GM10248 (cell line): Measurements from ENCODE around the gene ATP2B3.

Experiments
- CTCF ChIA-PET: fragments of 300-600 bp; sonication (Branson Sonifier 250); formaldehyde crosslinking; extraction: SDS; loops from one replicate; lab custom pipeline; 2021; ENCODE audit warnings: antibody characterized with exemption; lab: Yijun Ruan, JAX
- POLR2A ChIA-PET: fragments of 350-650 bp; sonication (Branson Sonifier 250); formaldehyde crosslinking; extraction: SDS; loops from one replicate; lab custom pipeline; 2020; ENCODE audit warnings: antibody characterized with exemption; lab: Yijun Ruan, JAX
- DNase-seq: peaks from one replicate; pipeline ENCODE4 v3.0.0; 2012; ENCODE audit errors: extremely low spot score
- TF ChIP-seq, protein P1 (sequence below): IDR thresholded peaks from 2 replicates; pipeline ENCODE4 v1.5.1; 2012; ENCODE audit warnings: mild to moderate bottlenecking, low read depth; ENCODE audit errors: extremely low read depth, missing control alignments, control extremely low read depth

The ATP2B3 gene

GRCh38 chrX:153477364-153477857 is 40.0 kb upstream of the ATP2B3 start:
- TF ChIP-seq, protein P1, sequence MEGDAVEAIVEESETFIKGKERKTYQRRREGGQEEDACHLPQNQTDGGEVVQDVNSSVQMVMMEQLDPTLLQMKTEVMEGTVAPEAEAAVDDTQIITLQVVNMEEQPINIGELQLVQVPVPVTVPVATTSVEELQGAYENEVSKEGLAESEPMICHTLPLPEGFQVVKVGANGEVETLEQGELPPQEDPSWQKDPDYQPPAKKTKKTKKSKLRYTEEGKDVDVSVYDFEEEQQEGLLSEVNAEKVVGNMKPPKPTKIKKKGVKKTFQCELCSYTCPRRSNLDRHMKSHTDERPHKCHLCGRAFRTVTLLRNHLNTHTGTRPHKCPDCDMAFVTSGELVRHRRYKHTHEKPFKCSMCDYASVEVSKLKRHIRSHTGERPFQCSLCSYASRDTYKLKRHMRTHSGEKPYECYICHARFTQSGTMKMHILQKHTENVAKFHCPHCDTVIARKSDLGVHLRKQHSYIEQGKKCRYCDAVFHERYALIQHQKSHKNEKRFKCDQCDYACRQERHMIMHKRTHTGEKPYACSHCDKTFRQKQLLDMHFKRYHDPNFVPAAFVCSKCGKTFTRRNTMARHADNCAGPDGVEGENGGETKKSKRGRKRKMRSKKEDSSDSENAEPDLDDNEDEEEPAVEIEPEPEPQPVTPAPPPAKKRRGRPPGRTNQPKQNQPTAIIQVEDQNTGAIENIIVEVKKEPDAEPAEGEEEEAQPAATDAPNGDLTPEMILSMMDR, result no peak
- ChIA-PET CTCF (no interaction called here), POLR2A (no interaction called here)
- no peak for DNase-seq

GRCh38 chrX:153477901-153478300 is 39.5 kb upstream of the ATP2B3 start:
- no peak for DNase-seq
- CTCF ChIA-PET, result no interaction called here
- POLR2A ChIA-PET, result no interaction called here
- TF ChIP-seq, protein P1, result no peak

- POLR2A ChIA-PET, result no interaction called here
- CTCF ChIA-PET, result no interaction called here
- TF ChIP-seq, protein P1, result no peak
- no peak for DNase-seq
Measured at GRCh38 chrX:153478746-153479145, 38.7 kb upstream of the ATP2B3 start.

DNA sequence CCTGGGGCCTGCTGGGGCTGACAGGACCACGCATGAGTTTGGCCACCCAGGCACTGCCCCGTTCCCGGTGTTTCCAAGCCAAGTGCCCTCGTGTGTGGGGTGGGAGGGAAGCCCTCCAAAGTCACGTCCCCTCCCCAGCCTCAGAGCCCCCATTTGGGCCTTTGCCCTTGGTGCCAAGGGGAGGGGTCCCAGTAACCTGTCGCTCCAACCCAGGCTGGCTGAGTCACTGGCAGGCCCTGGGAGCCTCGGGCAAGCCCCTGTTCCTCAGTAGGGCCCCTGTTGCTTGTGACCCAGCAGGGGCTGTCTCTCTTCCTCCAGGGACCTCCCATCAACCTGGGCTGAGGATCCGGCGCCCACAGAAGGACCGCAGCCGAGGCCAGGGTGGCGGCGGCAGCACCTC is 36.4 kb upstream of the ATP2B3 start:
- TF ChIP-seq, protein P1, result no peak
- ChIA-PET CTCF (no interaction called here), POLR2A (no interaction called here)
- DNase-seq, result no peak

DNA sequence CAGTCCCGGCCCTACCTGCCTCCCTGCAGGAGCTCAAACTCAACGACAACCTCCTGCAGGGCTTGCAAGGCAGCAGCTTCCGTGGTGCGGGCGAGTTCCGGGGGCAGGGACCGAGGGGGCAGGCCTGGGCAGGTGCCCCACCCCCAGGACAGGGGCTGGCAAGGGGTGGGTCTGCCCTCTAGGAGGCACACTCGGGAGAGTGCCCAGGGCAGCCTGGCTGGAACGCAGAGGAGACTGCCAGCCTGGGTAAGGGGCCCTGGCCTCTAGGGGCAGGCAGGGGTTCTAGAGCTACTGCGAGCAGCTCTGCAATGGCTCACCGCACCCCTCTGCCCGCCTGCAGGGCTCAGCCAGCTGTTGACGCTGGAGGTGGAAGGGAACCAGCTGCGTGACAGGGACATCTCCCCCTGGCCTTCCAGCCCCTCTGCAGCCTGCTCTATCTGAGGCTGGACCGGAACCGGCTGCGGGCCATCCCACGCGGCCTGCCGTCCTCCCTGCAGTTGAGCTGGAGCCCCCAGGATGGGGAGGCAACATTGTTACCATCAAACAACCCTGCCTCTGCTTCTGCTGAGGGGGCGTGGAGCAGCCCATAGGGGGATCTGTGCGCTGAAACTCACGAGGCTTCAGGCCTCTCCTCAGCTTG is 34.9 kb upstream of the ATP2B3 start:
- ChIA-PET POLR2A (no interaction called here), CTCF (no interaction called here)
- no peak for DNase-seq
- TF ChIP-seq, protein P1, result no peak

- CTCF ChIA-PET, result no interaction called here
- no peak for DNase-seq
- POLR2A ChIA-PET, result no interaction called here
- TF ChIP-seq, protein P1, result no peak
Measured at GRCh38 chrX:153485396-153486080, 31.9 kb upstream of the ATP2B3 start.
